OCI-LY1 (cell line): Measurements from ENCODE around the gene ZNF148.

Source experiments
- H2AFZ ChIP-seq: fragments of 200-600 bp; sonication (generic), shearing (Covaris generic); 2 replicates; pipeline ENCODE4 v1.6.0; 2014; ENCODE audit warnings: antibody characterized with exemption, mild to moderate bottlenecking, low read length
- H3F3A ChIP-seq: fragments of 200-600 bp; sonication (generic), shearing (Covaris generic); 2 replicates; pipeline ENCODE4 v1.6.0; 2014; ENCODE audit warnings: mild to moderate bottlenecking, antibody characterized with exemption, low read length, moderate library complexity; ENCODE audit not compliant: insufficient read depth
- H3K27ac ChIP-seq: fragments of 200-600 bp; sonication (generic); 2 replicates; pipeline ENCODE4 v1.5.1; 2014; ENCODE audit warnings: low read length, mixed run types, mild to moderate bottlenecking, low read depth; ENCODE audit not compliant: poor library complexity, severe bottlenecking
- H3K27me3 ChIP-seq: fragments of 200-600 bp; sonication (generic); 2 replicates; pipeline ENCODE4 v1.6.0; 2014; ENCODE audit warnings: antibody characterized with exemption, mild to moderate bottlenecking, low read length, moderate library complexity; ENCODE audit not compliant: insufficient read depth
- H3K36me3 ChIP-seq: fragments of 200-600 bp; sonication (generic); 2 replicates; pipeline ENCODE4 v1.6.1; 2014; ENCODE audit warnings: mild to moderate bottlenecking, antibody characterized with exemption, low read length, moderate library complexity, mixed read lengths; ENCODE audit not compliant: insufficient read depth
- H3K4me1 ChIP-seq: fragments of 200-600 bp; sonication (generic); 2 replicates; pipeline ENCODE4 v1.5.1; 2014; ENCODE audit warnings: mild to moderate bottlenecking, low read length, moderate library complexity; ENCODE audit not compliant: insufficient read depth, severe bottlenecking
- H3K4me2 ChIP-seq: fragments of 200-600 bp; sonication (generic), shearing (Covaris generic); 2 replicates; pipeline ENCODE4 v1.6.1; 2014; ENCODE audit warnings: low read length
- H3K4me3 ChIP-seq: fragments of 200-600 bp; sonication (generic); 2 replicates; pipeline ENCODE4 v1.5.1; 2014; ENCODE audit warnings: low read length, low read depth, mild to moderate bottlenecking, mixed read lengths; ENCODE audit not compliant: poor library complexity, severe bottlenecking
- H3K79me2 ChIP-seq: fragments of 200-600 bp; shearing (Covaris generic); 2 replicates; pipeline ENCODE4 v1.6.1; 2016; ENCODE audit warnings: mixed run types, low read length, mixed read lengths; ENCODE audit not compliant: insufficient read depth
- H3K9ac ChIP-seq: fragments of 200-600 bp; sonication (generic), shearing (Covaris generic); 2 replicates; pipeline ENCODE4 v1.6.1; 2014; ENCODE audit warnings: mild to moderate bottlenecking, low read length, mixed read lengths
- H3K9me2 ChIP-seq: fragments of 200-600 bp; sonication (generic), shearing (Covaris generic); 2 replicates; pipeline ENCODE4 v1.6.1; 2014; ENCODE audit warnings: low read depth, mild to moderate bottlenecking, low read length, mixed read lengths
- H3K9me3 ChIP-seq: fragments of 200-600 bp; shearing (Covaris generic); 2 replicates; pipeline ENCODE4 v1.6.1; 2014; ENCODE audit warnings: low read length, mixed read lengths
- H4K20me1 ChIP-seq: fragments of 200-600 bp; sonication (generic), shearing (Covaris generic); 2 replicates; pipeline ENCODE4 v1.6.0; 2016; ENCODE audit warnings: mild to moderate bottlenecking, low read length; ENCODE audit not compliant: insufficient read depth
- CTCF ChIP-seq: fragments of 200-600 bp; sonication (generic), shearing (Covaris generic); IDR thresholded peaks from 2 replicates; pipeline ENCODE4 v1.5.1; 2017; ENCODE audit warnings: mild to moderate bottlenecking, antibody characterized with exemption, low read length, moderate library complexity, mixed read lengths
- EZH2 ChIP-seq: fragments of 200-600 bp; sonication (generic), shearing (Covaris generic); IDR thresholded peaks from 2 replicates; pipeline ENCODE4 v1.8.0; 2017; ENCODE audit warnings: borderline replicate concordance, mixed run types, mild to moderate bottlenecking, antibody characterized with exemption, low read length, moderate library complexity, mixed read lengths

The ZNF148 gene

GRCh38 chr3:125179884-125180240 lies 195.3 kb downstream of the ZNF148 start:
- no peaks in the 10 kb centered on the region for H3K79me2 ChIP-seq
- no peaks in the 10 kb centered on the region for H3K9me3 ChIP-seq
- no peaks in the 10 kb centered on the region for H3K27me3 ChIP-seq
- H2AFZ ChIP-seq = no peak overlapping the region
- no peak overlapping the region for H3K4me2 ChIP-seq
- no peaks in the 10 kb centered on the region for H3K36me3 ChIP-seq
- H4K20me1 ChIP-seq = no peaks in the 10 kb centered on the region
- H3K9ac ChIP-seq = no peak overlapping the region
- no peaks in the 10 kb centered on the region for H3K9me2 ChIP-seq
- TF ChIP-seq EZH2 (no peak), CTCF (no peak)
- no peaks in the 10 kb centered on the region for H3K4me1 ChIP-seq
- H3K27ac ChIP-seq = no peak overlapping the region
- H3F3A ChIP-seq = no peaks in the 10 kb centered on the region
- no peak overlapping the region for H3K4me3 ChIP-seq

GRCh38 chr3:125179143-125179883 lies 195.8 kb downstream of the ZNF148 start:
- Histone ChIP-seq H4K20me1 (no peaks in the 10 kb centered on the region), H2AFZ (no peak overlapping the region), H3K9me2 (no peaks in the 10 kb centered on the region), H3K27ac (no peak overlapping the region), H3K27me3 (no peaks in the 10 kb centered on the region), H3K4me1 (no peaks in the 10 kb centered on the region), H3K4me3 (no peak overlapping the region), H3K9me3 (no peaks in the 10 kb centered on the region), H3K4me2 (no peak overlapping the region), H3K9ac (no peak overlapping the region), H3K79me2 (no peaks in the 10 kb centered on the region), H3F3A (no peaks in the 10 kb centered on the region), H3K36me3 (no peaks in the 10 kb centered on the region)
- TF ChIP-seq CTCF (no peak), EZH2 (no peak)

GRCh38 chr3:125177746-125178145 lies 197.4 kb downstream of the ZNF148 start:
- Histone ChIP-seq H2AFZ (no peak overlapping the region), H4K20me1 (no peaks in the 10 kb centered on the region), H3K36me3 (no peaks in the 10 kb centered on the region), H3K27ac (no peak overlapping the region), H3K4me1 (no peaks in the 10 kb centered on the region), H3F3A (no peaks in the 10 kb centered on the region), H3K4me3 (no peak overlapping the region), H3K79me2 (no peaks in the 10 kb centered on the region), H3K9me2 (no peaks in the 10 kb centered on the region), H3K9ac (no peak overlapping the region), H3K27me3 (no peaks in the 10 kb centered on the region), H3K9me3 (no peaks in the 10 kb centered on the region), H3K4me2 (no peak overlapping the region)
- TF ChIP-seq EZH2 = no peak
- no peak for TF ChIP-seq CTCF
